NB4 (cell line): Measurements from ENCODE around the gene RNF112.

Source experiments
- CTCF ChIP-seq: IDR thresholded peaks from one replicate; pipeline ENCODE4 v1.5.1; 2012; ENCODE audit warnings: low read depth, low read length
- MAX ChIP-seq: IDR thresholded peaks from 2 replicates; pipeline ENCODE4 v1.6.1; 2011; ENCODE audit warnings: low read depth, low read length
- MYC ChIP-seq: IDR thresholded peaks from 2 replicates; pipeline ENCODE4 v1.6.1; 2011; ENCODE audit warnings: low read depth, low read length
- POLR2A ChIP-seq: IDR thresholded peaks from 2 replicates; pipeline ENCODE4 v1.6.1; 2011; ENCODE audit warnings: mild to moderate bottlenecking; ENCODE audit not compliant: insufficient read length; ENCODE audit errors: extremely low read depth

GRCh38 chr17:19380481-19381301, 30.3 kb upstream of the RNF112 start:
- TF ChIP-seq CTCF (no peak), POLR2A (no peak), MAX (no peak), MYC (no peak)
